Brain microvascular endothelial cell (primary cell): ENCODE measurements around the gene CCDC85B.
A peak's percentile ranks its signal among the peaks of the same experiment; 100 is the strongest.

ENCODE experiments used
- DNase-seq: peaks from one replicate; pipeline ENCODE4 v3.0.0-alpha.2; 2020
- H3K27ac ChIP-seq: fragments of 250-450 bp; sonication (Bioruptor Pico); 2 replicates; pipeline ENCODE4 v1.5.1; 2020; ENCODE audit warnings: mild to moderate bottlenecking, moderate library complexity
- H3K27me3 ChIP-seq: fragments of 250-450 bp; sonication (Bioruptor Pico); replicated peaks from 2 replicates; pipeline ENCODE4 v1.5.1; 2020; ENCODE audit warnings: mild to moderate bottlenecking
- H3K36me3 ChIP-seq: fragments of 250-450 bp; sonication (Bioruptor Pico); replicated peaks from 2 replicates; pipeline ENCODE4 v1.5.1; 2020; ENCODE audit warnings: mild to moderate bottlenecking
- H3K4me3 ChIP-seq: 2 replicates; pipeline ENCODE4 v1.5.1; 2011; ENCODE audit warnings: low read depth, mild to moderate bottlenecking, control low read depth, low read length, moderate library complexity
- in situ Hi-C: cut with HindIII; loops from 2 replicates; pipeline ENCODE4 v1.10.0; 2017; ENCODE audit warnings: low sequenced_read_pairs, low pct_ligation_motif_present
- TF ChIP-seq, protein P1 (sequence below): IDR thresholded peaks from 2 replicates; pipeline ENCODE4 v1.5.1; 2011; ENCODE audit warnings: low read depth, mild to moderate bottlenecking, moderate library complexity, low read length, control low read depth, inconsistent platforms; ENCODE audit errors: missing control alignments

CCDC85B gene

DNA sequence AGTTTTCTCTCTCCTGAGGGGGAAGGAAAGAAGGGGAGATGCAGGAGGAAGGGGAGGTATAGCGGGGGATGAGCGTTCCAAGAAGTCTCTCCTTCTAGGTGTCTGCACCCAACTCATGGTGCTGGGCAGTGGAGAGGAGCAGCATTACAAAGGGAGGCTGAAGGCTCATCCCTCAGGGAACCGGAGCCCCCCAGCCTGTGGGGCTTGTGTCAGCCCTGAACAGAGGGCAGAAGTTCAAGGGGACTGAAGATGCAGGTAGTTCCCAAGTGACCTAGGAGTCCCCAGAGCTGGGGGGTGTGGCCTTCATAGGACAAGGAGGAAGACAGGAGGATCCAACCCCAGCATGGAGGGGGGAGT is 26.6 kb downstream of the CCDC85B start:
- H3K36me3 ChIP-seq = peaks cover 7% of the 10 kb centered on the region
- H3K27me3 ChIP-seq = no peaks in the 10 kb centered on the region
- in situ Hi-C loops = no loop called here
- peak overlapping the region; percentile 88 for H3K4me3 ChIP-seq
- TF ChIP-seq, protein P1, sequence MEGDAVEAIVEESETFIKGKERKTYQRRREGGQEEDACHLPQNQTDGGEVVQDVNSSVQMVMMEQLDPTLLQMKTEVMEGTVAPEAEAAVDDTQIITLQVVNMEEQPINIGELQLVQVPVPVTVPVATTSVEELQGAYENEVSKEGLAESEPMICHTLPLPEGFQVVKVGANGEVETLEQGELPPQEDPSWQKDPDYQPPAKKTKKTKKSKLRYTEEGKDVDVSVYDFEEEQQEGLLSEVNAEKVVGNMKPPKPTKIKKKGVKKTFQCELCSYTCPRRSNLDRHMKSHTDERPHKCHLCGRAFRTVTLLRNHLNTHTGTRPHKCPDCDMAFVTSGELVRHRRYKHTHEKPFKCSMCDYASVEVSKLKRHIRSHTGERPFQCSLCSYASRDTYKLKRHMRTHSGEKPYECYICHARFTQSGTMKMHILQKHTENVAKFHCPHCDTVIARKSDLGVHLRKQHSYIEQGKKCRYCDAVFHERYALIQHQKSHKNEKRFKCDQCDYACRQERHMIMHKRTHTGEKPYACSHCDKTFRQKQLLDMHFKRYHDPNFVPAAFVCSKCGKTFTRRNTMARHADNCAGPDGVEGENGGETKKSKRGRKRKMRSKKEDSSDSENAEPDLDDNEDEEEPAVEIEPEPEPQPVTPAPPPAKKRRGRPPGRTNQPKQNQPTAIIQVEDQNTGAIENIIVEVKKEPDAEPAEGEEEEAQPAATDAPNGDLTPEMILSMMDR = no peak
- peak overlapping the region; percentile 82 for H3K27ac ChIP-seq
- no peak for DNase-seq

DNA sequence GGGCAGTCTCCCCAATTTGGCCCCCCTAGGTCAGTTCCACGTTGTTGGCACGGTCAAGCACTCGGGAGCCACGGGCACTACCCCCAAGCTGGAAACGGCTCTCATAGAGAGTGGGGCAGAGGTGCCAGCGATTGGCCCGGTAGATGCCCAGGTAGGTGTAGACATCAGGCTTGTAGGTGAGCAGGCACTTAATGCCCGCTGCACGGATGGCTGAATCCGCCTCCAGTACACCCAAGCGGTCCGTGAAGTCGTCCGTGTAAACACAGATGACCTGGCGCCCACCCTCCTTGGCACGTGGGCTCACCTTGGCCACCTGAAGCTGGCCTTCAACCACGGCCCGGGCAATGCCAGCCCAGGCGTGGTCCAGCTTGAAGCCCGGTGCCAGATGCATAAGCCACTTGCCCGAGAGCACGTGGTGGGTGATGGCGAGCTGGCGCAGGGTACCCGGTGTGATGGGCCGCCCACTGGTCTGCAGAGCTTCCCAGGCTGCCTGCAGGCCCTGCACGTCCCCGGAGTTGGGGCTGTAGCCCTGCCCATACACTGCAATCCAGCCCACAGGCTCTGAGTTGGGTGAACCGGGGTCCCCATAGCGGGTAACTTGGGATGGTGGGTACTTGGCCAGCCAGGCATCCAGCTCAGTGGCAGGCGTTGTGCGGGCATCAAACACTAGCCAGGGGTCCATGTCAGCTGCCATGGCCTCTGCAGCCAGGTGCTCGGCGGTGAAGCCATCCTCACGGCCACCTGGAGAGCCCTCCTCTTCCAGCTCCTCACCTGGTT is 27.1 kb downstream of the CCDC85B start:
- H3K27me3 ChIP-seq = no peaks in the 10 kb centered on the region
- in situ Hi-C loops = no loop called here
- DNase-seq = no peak
- peak overlapping the region; percentile 93 for H3K27ac ChIP-seq
- H3K36me3 ChIP-seq = peaks cover 13% of the 10 kb centered on the region
- TF ChIP-seq, protein P1 = no peak
- H3K4me3 ChIP-seq = peak overlapping the region; percentile 88

DNA sequence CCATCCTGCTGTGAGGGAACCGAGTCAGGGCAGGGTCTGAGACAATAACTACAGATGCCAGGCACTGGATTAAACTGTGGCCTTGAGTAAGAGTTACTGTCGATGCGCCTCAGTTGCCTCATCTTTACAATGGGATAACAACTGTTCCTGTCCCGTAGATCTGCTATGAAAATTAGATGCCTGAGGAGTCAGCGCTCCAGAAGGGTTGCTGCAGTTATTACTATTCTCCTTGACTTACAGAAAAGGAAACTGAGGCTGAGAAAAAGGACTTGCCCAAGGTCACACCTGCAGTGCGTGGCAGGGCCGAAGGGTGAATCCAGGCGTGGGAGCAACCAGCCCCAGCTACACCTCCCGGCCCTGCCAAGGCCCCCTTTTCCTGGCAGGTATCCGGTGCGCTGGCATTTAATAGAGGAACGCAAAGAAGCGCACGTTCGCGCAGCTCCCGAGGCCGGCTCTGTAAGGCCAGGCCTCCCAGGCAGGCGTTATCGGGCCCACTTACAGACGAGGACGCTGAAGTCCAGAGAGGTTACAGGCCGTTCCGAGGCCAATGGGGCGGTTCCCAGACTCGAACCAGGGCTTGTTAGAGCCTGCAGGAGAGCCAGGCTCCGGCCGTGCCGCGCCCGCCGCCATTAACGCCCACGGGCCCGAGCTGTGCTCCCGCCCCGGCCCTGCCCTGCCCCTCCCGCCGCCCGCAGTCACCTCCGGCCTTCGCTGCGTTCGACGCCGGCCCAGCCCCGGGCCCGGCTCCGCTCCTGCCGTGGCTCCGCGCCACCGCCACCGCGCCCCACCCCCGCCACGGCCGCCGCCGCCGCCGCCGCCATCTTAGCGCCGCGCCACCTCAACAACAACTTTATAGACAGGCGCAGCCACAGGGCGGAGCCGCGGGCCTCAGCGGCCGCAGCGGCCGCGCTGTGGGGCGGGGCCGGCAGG is 28.0 kb downstream of the CCDC85B start, which contains the start of gene C11orf68:
C11orf68 (minus strand) TSS at position 852 of the 930 bp plus-strand sequence; CDS start at position 821, 31 bp downstream.
- TF ChIP-seq, protein P1 = no peak
- Histone ChIP-seq H3K27ac (peak within 1 kb of the TSS; percentile 93), H3K4me3 (peak within 1 kb of the TSS; percentile 88), H3K36me3 (peaks cover 21% of the 10 kb centered on the region), H3K27me3 (no peaks in the 10 kb centered on the region)
- no peak for DNase-seq
- in situ Hi-C loops = no loop called here

DNA sequence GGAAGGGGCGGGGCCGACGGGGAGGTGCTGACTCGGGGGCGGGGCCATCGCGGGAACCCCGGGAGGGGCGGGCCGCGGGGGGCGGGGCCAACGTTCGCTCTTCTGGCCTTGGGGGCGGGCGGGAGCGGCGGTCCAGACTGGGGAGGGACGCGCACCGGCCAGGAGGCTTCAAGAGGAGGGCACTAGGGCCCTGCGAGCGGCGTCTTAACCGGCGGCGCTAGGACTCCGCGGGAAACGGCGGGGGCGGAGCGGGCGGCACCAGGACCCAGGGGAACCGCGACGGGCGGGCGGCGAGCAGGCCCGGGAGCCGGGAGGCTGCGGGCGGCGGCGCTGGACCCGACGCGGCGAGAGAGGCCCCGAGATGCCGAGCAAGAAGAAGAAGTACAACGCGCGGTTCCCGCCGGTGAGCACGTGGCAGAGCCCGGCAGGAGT is 28.7 kb downstream of the CCDC85B start, which contains the start of gene DRAP1:
DRAP1 (plus strand) TSS at position 286 of the 432 bp plus-strand sequence; CDS start at position 362, 76 bp downstream.
- H3K36me3 ChIP-seq = peaks cover 22% of the 10 kb centered on the region
- in situ Hi-C loops = no loop called here
- DNase-seq = peak; percentile 97

DNA sequence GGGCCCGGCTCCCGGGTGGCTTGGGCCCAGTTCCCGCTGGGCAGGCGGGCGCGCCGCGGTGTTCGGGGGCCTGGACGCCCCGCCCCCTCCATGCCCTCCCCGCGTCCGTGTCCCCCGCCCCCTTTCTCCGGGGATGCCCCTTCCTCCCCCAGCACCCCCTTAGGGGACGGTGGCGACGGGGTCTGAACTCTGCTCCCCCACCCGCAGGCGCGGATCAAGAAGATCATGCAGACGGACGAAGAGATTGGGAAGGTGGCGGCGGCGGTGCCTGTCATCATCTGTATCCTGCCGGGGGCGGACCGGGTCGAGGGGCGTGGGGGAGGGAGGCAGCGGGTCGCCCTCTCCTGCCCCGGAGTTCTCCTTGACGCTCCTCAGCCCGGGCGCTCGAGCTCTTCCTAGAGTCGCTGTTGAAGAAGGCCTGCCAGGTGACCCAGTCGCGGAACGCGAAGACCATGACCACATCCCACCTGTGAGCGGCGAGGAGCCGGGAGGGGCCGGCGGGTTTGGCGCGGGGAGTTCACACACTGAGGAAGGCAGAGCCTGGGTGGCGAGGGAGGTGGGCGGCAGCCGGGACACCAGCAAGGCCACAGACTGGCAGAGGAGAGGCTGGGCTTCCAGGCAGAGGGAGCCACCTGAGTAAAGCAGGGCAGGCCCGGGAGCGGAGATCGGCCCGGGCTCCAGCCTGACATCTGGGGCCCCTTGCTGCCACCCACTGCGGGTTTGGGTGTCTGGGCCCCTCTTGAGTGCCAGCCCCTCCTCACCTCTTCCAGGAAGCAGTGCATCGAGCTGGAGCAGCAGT is 29.3 kb downstream of the CCDC85B start:
- Histone ChIP-seq H3K27me3 (no peaks in the 10 kb centered on the region), H3K4me3 (peak overlapping the region; percentile 81), H3K27ac (peak overlapping the region; percentile 64), H3K36me3 (peaks cover 22% of the 10 kb centered on the region)
- DNase-seq = no peak
- TF ChIP-seq, protein P1 = no peak
- in situ Hi-C loops = no loop called here

More for the DNA sequence above, 28.7 kb downstream of the CCDC85B start, which contains the start of gene DRAP1:
- Histone ChIP-seq H3K4me3 (peak within 1 kb of the TSS; percentile 88), H3K27ac (peak within 1 kb of the TSS; percentile 93), H3K27me3 (no peaks in the 10 kb centered on the region)
- TF ChIP-seq, protein P1 = no peak
